Measurements from ENCODE around the gene GABRA1.

DNA sequence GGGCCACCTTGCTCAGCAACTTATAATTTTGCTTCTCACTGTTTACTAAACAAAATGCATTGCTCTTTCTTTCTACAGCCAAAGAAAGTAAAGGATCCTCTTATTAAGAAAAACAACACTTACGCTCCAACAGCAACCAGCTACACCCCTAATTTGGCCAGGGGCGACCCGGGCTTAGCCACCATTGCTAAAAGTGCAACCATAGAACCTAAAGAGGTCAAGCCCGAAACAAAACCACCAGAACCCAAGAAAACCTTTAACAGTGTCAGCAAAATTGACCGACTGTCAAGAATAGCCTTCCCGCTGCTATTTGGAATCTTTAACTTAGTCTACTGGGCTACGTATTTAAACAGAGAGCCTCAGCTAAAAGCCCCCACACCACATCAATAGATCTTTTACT, 49.1 kb downstream of the GABRA1 start:
- TF ChIP-seq, protein P1, sequence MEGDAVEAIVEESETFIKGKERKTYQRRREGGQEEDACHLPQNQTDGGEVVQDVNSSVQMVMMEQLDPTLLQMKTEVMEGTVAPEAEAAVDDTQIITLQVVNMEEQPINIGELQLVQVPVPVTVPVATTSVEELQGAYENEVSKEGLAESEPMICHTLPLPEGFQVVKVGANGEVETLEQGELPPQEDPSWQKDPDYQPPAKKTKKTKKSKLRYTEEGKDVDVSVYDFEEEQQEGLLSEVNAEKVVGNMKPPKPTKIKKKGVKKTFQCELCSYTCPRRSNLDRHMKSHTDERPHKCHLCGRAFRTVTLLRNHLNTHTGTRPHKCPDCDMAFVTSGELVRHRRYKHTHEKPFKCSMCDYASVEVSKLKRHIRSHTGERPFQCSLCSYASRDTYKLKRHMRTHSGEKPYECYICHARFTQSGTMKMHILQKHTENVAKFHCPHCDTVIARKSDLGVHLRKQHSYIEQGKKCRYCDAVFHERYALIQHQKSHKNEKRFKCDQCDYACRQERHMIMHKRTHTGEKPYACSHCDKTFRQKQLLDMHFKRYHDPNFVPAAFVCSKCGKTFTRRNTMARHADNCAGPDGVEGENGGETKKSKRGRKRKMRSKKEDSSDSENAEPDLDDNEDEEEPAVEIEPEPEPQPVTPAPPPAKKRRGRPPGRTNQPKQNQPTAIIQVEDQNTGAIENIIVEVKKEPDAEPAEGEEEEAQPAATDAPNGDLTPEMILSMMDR (IDR thresholded peaks at IDR 0.05 in 2 of 3, conservative IDR thresholded peaks at IDR 0.05 in 1 of 3; ENCODE audit: borderline replicate concordance in 1 of 3, insufficient read depth in 1 of 3, low read depth in 2 of 3, low read length in 2 of 3), result no peak
- TF ChIP-seq, protein P2, sequence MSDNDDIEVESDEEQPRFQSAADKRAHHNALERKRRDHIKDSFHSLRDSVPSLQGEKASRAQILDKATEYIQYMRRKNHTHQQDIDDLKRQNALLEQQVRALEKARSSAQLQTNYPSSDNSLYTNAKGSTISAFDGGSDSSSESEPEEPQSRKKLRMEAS (IDR thresholded peaks at IDR 0.05), result no peak
- TF ChIP-seq EZH2 (IDR thresholded peaks at IDR 0.05) (no peak), POLR2AphosphoS5 (IDR thresholded peaks at IDR 0.05; ENCODE audit: low read depth, low read length) (no peak), RAD21 (IDR thresholded peaks at IDR 0.05; ENCODE audit: low read depth) (no peak), POLR2A (IDR thresholded peaks at IDR 0.05; ENCODE audit: borderline replicate concordance, extremely low read depth, insufficient read depth, insufficient read length) (no peak), EGR1 (IDR thresholded peaks at IDR 0.05; ENCODE audit: low read depth) (no peak), CEBPB (IDR thresholded peaks at IDR 0.05; ENCODE audit: low read depth) (no peak), YY1 (IDR thresholded peaks at IDR 0.05; ENCODE audit: extremely low read depth, insufficient replicate concordance, low read depth, low read length) (no peak)
